ENCODE results near the gene LRRTM4.

GRCh38 chr2:76938153-76938552, 584.0 kb downstream of the LRRTM4 start:
- TF ChIP-seq, protein P1, sequence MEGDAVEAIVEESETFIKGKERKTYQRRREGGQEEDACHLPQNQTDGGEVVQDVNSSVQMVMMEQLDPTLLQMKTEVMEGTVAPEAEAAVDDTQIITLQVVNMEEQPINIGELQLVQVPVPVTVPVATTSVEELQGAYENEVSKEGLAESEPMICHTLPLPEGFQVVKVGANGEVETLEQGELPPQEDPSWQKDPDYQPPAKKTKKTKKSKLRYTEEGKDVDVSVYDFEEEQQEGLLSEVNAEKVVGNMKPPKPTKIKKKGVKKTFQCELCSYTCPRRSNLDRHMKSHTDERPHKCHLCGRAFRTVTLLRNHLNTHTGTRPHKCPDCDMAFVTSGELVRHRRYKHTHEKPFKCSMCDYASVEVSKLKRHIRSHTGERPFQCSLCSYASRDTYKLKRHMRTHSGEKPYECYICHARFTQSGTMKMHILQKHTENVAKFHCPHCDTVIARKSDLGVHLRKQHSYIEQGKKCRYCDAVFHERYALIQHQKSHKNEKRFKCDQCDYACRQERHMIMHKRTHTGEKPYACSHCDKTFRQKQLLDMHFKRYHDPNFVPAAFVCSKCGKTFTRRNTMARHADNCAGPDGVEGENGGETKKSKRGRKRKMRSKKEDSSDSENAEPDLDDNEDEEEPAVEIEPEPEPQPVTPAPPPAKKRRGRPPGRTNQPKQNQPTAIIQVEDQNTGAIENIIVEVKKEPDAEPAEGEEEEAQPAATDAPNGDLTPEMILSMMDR (conservative IDR thresholded peaks at IDR 0.05; ENCODE audit: low read length), result no peak
- no peak for TF ChIP-seq EZH2phosphoT487 (IDR thresholded peaks at IDR 0.05; ENCODE audit: borderline replicate concordance, low read depth, low read length)
